Umbilical cord (tissue), 2 donors: ENCODE results near the gene SLC26A3. TPM values are rescaled to one million over a fixed set of nuclear protein-coding genes. Genes with fewer than 3 reads are reported as not detected.

ENCODE experiments used
- DNase-seq: peaks from one replicate; pipeline ENCODE4 v3.0.0-alpha.2; 2015; ENCODE audit warnings: low spot score
- total RNA-seq: library from RNA; depleted of rRNA; stranded (reverse); fragments of >200 nt; gene quantifications from one replicate; pipeline ENCODE4 v1.2.3, GENCODE V29; 2014; ENCODE audit warnings: low replicate concordance; ENCODE audit not compliant: insufficient read depth

The SLC26A3 gene
- total RNA-seq, 1 donor from 2014 or later, result 6.3 TPM

DNA sequence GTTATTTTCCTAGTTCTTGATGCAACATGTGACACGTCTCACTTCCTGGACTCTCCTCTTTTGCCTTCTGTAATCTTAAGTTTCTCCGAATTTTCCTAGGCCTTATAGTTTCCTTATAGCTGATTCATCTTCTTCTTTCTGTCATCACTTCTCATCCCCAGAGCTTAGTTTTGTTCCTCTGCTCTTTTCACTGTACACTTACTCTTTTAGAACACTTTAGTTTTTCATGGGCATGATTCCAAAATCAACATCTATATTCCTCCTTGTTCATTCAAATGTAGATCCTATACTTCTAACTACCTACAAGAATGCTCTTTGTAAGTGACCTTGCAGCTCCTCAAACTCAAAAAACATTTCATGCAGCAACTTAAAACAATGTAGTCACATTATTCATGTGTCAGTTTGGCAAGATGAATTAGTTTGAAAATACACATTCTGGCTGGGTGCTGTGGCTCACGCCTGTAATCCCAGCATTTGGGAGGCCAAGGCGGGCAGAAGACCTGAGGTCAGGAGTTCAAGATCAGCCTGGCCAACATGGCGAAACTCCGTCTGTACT, 13.1 kb upstream of the SLC26A3 start:
- peak; percentile 52 for DNase-seq

DNA sequence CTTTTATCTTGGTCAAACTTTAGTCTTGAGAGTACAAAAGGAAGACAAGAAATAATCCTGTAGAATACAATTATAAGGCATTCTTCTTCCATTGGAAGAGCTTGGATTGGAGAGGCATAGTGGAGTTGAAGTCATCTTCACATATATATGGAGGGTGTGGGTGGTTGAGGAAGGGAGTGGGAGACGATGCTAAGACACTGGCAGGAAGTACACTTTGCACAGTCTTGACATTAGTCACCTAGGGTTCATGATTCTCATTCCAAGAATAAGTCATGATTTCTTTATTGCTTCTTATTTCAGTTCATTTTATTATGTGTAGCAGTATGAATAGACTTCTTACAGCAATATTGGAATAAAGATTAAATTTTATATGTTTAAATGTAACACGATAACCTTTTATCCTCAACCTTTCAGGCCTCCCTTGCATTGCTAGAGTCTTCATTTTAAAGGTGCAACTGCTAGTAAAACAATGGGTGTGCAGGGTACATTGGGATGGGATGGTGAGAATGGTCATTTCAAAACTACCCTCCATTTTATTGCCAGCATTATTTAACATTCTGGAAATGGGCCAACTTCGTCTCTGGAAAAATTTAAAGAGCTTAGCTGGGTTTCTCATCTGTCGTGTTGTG, 12.3 kb upstream of the SLC26A3 start:
- no peak for DNase-seq

DNA sequence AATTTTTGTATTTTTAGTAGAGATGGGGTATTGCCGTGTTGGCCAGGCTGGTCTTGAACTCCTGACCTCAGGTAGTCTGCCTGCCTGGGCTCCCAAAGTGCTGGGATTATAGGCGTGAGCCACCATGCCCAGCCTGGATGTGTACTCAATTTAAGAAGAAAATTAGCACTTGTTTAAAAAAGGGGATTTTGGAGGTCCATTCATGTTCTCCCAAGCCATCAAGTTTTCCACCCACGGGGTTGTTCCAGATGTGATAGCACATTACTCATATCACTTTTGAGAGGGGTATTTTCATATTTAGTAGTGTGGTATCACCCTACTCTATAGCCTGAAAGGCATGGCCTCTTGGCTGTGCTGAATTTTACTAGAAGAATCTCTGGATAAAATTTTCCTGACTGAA, 10.5 kb upstream of the SLC26A3 start:
- DNase-seq, result no peak

DNA sequence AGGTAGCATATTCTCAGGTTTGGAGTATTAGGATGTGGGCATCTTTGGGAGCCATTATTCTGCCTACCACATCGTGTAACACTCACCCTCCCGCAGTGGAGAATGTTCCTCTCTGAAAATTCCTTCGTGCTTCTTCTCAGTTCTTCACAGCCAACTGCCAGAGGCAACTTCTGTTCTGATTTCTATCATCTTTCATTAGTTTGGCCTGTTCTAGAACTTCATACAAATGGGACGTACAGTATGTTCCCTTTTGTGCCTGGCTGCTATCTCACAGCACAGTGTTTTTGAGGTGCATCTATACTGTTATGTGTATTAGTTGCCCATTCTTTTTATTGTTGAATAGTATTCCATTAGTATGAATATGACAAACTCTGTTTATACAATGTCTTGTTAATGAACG, 8.9 kb upstream of the SLC26A3 start:
- no peak for DNase-seq

DNA sequence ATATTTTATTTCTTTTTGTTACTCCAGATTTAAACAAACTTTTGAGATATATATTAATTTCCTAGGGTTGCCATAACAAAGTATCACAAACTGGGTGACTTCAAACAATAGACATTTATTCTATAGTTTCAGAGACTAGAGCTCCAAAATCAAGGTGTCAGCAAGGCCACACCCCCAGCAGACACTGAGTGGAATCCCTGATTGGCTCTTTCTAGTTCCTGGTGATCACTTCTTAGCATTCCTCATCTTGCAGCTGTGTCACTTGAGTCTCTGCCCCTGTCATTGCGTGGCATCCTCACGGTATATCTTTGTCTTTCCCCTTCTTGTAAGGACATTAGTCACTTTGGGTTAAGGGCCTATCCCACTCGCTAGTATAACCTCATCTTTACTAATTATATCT, 7.6 kb upstream of the SLC26A3 start:
- DNase-seq, result no peak

DNA sequence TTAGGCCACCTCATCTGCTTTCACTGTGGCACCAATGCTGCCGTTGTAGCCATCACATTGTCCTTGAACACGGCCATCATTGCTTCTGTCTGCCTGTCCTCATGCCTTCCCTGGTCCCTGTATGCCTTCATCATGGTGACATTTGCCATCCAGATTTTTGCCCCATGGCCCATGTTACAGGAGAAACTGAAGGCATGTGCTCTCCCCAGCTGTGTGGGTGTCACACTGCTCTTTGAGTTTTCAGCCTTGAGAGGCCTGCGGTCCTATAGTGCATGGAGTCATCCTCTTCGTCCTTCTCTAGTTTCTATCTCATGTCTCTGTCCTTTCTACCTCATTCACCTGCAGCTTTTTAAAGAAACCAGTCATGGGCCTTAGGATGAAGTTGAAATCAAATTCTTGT, 6.2 kb upstream of the SLC26A3 start:
- DNase-seq, result no peak

DNA sequence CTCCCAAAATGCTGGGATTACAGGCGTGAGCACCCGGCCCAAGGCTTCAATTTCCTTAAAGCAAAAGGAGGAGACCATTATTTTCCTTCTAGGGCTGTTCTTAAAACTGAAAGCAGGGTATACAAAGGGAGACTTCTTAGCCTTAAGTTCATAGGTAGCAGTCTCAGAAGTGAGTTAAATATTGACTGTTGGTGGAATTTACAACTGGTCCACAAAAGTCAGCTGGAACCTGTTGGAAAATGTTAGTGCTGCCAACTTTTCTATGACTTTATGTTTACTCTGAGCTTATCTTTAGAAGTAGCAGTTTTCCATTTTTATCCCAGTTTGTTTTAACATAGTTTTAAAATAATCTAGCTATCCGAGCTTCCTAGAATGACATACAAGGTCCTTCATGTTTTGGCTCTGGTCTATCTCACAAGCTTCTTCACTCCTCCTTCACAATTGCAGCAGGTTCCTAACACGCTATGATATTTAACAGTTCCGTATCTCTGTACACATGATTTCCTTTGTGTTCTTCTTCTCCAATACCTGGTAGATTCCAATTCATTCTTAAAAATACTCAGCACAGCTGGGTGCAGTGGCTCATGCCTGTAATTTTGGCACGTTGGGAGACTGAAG, 3.3 kb downstream of the SLC26A3 start:
- no peak for DNase-seq

DNA sequence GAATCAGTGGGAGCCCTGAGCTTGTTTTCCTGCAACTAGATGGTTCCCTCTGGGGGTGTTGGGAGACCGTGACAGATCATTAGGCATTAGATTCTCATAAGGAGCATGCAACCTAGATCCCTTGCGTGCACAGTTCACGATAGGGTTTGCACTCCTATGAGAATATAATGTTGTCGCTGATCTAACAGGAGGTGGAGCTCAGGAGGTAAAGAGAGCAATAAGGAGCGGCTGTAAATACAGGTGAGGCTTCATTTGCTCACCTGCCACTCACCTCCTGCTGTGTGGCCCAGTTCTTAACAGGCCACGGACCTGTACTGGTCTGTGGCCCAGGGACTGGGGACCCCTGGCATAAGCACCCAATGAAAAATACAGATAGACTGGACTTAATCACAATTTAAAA, 10.7 kb downstream of the SLC26A3 start:
- no peak for DNase-seq

DNA sequence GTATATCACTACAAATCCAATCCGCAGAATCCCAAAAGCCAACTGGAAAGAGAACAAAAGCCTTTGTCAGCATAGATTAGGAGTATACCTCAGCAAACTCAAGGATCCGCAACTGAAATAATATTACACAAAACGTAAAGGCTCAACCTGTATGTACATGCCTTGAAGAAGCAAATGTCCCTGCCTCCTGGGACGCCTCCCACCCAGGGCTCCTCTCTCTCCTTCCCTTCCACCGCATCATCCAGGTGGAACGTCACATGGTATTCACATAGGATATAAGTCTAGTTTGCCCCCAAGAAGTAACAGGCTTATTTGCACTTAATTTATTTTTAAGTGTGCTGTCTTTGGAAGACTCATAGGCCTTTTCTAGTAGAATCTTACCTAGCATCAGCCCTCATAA, 13.4 kb downstream of the SLC26A3 start:
- no peak for DNase-seq

DNA sequence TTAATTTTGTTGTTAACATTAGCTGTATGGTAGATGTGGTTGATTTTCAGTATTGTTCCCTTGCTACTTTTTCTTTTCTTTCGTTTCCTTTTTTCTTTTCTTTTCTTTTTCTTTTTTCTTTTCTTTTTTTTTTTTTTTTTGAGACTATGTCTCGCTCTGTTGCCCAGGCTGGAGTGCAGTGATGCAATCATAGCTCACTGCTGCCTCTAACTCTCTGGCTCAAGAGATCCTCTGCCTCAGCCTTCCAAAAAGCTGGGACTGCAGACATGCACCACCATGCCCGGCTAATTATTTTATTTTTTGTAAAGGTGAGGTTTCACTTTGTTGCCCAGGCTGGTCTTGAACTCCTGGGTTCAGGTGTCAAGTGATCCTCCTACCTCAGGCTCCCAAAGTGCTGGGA, 14.4 kb downstream of the SLC26A3 start:
- DNase-seq, result no peak

DNA sequence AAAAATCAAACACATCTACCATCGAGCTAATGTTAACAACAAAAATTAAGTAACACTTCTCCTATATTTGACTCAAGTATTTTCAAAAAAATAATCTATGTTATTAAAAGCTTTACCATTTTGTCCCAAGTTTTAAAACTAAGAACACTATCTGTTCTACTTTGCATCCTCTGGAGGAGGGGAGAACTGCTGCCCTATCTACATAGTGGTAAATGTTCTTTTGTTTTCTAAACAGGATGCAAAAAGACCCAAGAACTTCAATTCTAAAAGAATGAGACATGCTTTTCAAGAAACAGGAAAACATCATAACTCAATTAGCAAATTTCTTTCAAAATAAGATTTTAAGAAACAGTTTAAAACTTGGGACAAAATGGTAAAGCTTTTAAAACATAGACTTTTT, 14.8 kb downstream of the SLC26A3 start:
- no peak for DNase-seq

DNA sequence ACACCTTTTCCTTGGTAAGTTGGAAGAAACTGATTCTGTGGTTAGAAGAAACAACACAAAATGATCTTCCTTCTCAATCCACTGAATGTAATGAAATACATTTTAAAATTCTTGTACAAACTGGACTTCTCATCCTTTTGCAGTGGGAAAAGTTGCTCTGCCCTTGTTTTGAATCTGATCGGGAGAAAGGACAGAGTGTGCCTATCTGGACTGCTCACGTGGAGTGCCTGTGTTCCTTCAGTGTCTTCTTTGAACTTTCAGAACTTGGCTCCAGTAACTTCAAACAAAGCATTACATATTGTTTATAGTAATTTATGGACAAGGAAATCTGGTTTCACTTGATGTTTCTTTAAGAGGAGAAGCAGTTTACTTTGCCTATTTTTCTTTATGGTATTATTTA, 17.1 kb downstream of the SLC26A3 start:
- peak; percentile 62 for DNase-seq

DNA sequence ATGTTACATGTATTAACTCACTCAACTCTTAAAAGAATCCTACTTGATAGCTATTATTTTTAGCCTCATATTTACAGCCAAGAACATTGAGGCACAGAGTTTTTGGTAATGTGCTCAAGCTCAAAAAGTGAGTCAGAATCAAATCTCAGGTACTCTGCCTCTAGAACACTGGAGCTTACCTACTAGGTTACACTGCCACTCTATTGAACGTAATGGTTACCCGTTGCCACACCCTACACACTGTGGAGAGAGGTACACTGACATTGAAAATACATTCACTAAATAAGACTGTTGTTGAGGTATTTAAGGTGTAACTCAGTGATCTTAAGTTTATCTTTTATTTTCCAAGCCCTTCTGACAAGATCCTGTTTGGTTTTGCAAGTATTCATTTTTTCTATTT, 17.9 kb downstream of the SLC26A3 start:
- DNase-seq, result no peak

DNA sequence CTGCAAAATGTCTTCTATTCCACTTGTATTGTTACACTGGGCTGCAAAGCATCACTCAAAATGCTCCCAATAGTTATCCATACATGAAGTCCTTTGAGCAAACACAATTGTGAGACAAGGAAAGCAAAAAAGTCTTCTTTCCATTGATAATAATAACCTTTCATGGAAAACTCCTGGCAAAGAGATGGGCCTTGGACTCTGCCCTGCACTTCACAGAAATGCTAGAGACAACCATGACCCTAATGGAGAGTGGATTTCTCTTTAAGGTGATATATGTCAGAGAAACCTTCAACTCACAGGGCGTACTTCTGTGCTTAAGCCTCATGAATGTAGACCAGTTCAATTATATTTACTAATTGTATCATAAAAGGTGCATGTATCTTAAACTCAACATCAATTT, 19.4 kb downstream of the SLC26A3 start:
- DNase-seq, result no peak

DNA sequence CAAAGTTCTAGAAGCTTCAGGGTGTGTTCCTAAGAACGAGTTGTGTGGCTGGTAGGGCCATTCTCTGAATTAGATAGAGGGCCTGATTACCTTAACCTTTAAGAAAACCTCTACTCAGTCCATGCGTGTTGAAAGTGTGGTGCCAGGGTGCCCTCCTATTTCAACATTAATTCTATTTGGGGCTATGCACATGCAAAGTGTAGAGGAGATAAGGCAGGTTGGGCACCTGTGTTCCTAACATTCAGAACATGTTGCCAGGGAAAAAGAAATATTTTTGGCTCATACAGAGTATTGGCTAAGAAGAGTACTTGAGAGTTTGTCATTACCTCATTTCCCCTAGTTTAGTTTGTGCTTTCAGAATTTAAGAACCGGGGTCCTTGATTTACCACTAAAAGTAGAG, 20.6 kb downstream of the SLC26A3 start:
- no peak for DNase-seq

DNA sequence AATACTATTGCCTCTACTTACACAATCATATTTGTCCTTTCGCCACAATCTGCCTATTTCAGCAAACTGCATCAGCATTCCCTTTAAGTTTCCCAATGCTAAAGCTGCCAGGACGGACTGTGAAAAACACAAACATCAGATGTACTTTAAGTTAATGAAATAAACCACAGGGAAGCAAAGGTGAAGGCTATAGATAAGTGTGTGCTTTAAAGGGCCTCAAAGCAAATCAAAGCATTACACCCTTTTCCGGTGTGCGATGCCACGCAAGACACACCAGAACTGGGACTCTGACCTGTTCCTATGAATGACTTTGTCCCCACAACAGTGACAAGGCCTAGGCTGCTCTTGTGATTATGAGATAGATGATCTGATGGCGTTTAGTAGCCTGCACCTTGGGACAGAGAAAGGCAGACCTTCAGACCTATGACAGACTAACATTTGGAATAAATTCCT, 23.4 kb downstream of the SLC26A3 start:
- DNase-seq, result no peak

DNA sequence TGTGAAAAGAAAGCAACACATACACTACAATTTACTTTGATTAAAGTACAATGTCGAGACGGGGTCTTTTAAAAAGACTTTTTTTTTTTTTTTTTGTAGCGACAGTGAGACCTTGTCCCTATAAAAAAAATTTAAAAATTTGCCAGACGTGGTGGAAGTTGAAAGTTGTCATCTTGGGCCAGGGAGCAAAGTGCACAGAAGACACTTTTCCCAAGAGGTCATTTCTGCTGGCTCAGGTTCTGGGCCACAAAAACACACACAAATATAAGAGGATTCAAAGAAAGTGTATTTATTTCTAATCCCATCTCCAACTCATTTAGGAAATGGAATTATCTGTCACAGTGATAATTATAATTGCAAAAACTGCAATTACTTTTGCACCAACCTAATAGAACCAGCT, 24.7 kb downstream of the SLC26A3 start:
- DNase-seq, result no peak

DNA sequence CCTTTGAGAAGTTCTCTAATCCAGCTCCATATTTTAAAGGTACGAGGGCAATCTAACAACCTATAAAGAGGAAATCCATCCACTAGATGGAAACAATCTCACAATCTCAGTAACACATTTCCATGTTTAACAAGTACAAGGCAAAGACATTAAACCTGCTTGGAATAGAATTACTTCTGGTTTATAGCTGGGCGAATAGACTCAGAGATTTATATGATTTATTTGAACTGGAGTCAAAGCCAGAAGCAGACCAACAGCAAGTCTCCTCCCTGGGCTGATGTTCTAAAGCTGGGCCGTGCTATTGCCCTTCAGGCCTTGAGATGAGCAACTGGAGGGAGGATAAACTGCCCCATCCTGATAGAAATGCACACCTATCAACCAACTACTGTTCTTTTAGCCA, 25.3 kb downstream of the SLC26A3 start:
- DNase-seq, result no peak

DNA sequence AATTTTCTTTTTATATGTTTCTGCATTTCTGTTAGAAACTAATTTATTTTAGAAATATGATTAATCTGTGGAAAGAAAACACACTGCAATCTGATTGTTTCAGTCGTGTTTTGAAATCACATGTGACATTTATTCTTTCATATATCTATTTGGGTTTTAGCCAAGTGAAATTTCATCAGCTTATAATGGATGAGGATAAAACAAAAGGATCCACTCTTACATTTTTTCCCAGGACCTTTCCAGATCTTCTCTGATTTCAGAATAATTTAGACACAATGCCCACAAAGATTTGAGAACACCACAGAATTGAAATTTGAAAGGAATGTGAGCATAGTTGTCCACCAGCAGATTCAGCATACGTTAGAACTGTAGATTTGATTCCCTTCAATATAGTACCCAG, 30.0 kb downstream of the SLC26A3 start:
- no peak for DNase-seq

DNA sequence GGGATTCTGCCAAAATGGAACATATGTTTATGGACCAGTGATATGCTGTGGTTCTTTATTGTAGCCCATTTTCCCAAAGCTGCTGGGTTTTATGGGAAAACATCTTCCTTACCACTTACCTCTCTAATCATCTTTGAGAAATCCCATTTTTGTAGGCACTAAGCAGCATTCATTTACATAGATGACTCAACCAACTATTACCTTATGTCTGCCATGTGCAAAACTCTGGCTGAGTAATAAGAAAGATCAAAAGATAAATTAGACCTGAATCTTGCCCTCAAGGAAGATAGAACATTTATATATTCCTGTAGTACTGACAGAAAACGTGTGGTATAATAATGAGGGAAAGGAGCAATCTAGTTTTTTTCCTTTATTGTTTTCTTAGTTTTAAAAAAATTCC, 34.8 kb downstream of the SLC26A3 start:
- DNase-seq, result no peak

DNA sequence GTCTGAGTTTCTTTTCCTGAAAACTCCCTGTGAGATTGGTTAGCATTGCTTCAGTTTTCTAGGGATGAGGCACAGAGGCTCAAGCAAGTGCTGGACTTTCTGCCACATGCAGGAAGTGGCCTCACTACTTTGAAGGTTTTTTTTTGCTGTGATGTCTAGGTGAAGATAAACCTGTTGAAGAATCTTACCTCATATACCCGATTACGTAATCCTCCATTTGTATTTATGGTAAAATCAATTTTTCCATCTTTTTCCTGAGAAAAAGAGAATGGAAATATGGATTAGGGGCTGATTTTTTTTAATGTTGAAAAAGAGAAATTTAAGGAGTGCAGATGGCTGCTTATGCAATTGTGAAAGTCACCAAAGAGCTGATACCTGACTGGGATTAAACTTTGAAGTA, 35.6 kb downstream of the SLC26A3 start:
- no peak for DNase-seq

DNA sequence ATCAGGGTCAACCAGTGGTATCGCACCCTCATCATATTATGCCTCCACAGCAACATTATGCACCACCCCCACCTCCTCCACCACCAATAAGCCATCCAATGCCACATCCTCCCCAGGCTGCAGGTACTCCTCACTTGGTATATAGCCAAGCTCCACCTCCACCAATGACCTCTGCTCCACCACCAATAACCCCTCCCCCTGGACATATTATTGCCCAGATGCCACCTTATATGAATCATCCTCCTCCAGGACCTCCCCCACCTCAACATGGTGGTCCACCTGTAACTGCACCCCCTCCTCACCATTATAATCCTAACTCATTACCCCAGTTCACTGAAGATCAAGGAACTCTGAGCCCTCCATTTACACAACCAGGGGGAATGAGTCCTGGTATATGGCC, 44.4 kb downstream of the SLC26A3 start:
- no peak for DNase-seq

DNA sequence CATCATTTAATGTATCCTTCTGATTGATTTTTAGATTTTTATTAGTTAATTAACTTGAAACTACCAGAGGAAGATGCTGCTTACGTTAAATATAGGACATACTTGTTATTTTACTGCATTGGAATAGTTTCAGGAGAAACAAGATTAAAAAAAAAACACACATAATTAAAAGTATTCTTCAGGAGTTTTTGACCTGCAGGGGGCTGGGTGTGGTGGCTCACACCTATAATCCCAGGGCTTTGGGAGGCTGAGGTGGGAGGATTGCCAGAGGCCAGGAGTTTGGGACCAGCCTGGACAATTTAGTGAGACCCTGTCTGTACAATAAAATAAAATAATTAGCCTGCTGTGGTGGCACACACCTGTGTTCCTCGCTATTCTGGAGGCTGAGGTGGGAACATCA, 48.4 kb downstream of the SLC26A3 start:
- DNase-seq, result no peak

DNA sequence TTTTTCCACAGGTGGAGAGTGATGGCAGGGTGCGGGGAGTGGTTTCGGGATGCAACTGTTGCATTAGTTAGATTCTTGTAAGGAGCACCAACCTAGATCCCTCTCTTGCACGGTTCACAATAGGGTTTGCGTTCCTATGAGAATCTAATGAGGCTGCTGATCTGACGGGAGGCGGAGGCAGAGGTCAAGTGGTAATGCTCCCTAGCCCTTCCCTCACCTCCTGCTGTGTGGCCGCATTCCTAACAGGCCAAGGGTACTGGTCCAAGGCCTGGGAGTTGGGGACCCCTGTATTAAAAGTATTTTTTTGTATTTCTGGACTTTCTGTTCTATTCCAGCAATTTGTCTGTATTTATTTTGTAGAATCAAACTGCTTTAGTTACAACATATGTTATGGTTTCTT, 51.9 kb downstream of the SLC26A3 start:
- DNase-seq, result no peak
